Osteoblast (primary cell): Measurements from ENCODE around the gene KCNH4. TPM values are rescaled to one million over a fixed set of nuclear protein-coding genes. Genes with fewer than 3 reads are reported as not detected.
A peak's percentile ranks its signal among the peaks of the same experiment; 100 is the strongest.

Source experiments
- DNase-seq: peaks from one replicate; pipeline ENCODE4 v3.0.0; 2011; ENCODE audit warnings: low spot score, mixed read lengths; ENCODE audit not compliant: insufficient read length; ENCODE audit errors: missing footprints
- H2AFZ ChIP-seq: 2 replicates; pipeline ENCODE4 v1.6.0; 2011; ENCODE audit warnings: mild to moderate bottlenecking, low read length
- H3K27ac ChIP-seq: 2 replicates; pipeline ENCODE4 v1.5.1; 2011; ENCODE audit warnings: mild to moderate bottlenecking, low read depth, low read length, moderate library complexity
- H3K27me3 ChIP-seq: 2 replicates; pipeline ENCODE4 v1.6.0; 2012; ENCODE audit warnings: mild to moderate bottlenecking, control low read depth, inconsistent platforms, low read length, moderate library complexity; ENCODE audit not compliant: insufficient read depth
- H3K36me3 ChIP-seq: 2 replicates; pipeline ENCODE4 v1.5.1; 2011; ENCODE audit warnings: mild to moderate bottlenecking, low read length, control low read depth, moderate library complexity; ENCODE audit not compliant: insufficient read depth
- H3K4me1 ChIP-seq: 2 replicates; pipeline ENCODE4 v1.5.1; 2011; ENCODE audit warnings: mild to moderate bottlenecking, low read length, control low read depth, moderate library complexity; ENCODE audit not compliant: insufficient read depth
- H3K4me2 ChIP-seq: 2 replicates; pipeline ENCODE4 v1.6.0; 2011; ENCODE audit warnings: mild to moderate bottlenecking, low read length; ENCODE audit not compliant: insufficient read depth
- H3K4me3 ChIP-seq: fragments of 200-600 bp; sonication (generic); 3 replicates; pipeline ENCODE4 v1.5.1; 2012; ENCODE audit warnings: mild to moderate bottlenecking, low read length, inconsistent platforms; ENCODE audit not compliant: insufficient read depth
- H3K79me2 ChIP-seq: 2 replicates; pipeline ENCODE4 v1.6.0; 2012; ENCODE audit warnings: mild to moderate bottlenecking, low read length, control low read depth, inconsistent platforms; ENCODE audit not compliant: insufficient read depth
- H3K9me3 ChIP-seq: 2 replicates; pipeline ENCODE4 v1.5.1; 2011; ENCODE audit warnings: low read depth, low read length, control low read depth
- H4K20me1 ChIP-seq: 2 replicates; pipeline ENCODE4 v1.6.0; 2012; ENCODE audit warnings: mild to moderate bottlenecking, low read length, control low read depth; ENCODE audit not compliant: insufficient read depth
- total RNA-seq: library from RNA; depleted of rRNA; stranded (reverse); fragments of >200 nt; gene quantifications from 2 replicates; pipeline ENCODE4 v1.2.3, GENCODE V29; 2012
- TF ChIP-seq, protein P1 (sequence below): IDR thresholded peaks from 2 replicates; pipeline ENCODE4 v1.5.1; 2011; ENCODE audit warnings: mild to moderate bottlenecking, low read depth, low read length, moderate library complexity; ENCODE audit errors: extremely low read depth

Gene KCNH4
- total RNA-seq, 1 donor = not detected

DNA sequence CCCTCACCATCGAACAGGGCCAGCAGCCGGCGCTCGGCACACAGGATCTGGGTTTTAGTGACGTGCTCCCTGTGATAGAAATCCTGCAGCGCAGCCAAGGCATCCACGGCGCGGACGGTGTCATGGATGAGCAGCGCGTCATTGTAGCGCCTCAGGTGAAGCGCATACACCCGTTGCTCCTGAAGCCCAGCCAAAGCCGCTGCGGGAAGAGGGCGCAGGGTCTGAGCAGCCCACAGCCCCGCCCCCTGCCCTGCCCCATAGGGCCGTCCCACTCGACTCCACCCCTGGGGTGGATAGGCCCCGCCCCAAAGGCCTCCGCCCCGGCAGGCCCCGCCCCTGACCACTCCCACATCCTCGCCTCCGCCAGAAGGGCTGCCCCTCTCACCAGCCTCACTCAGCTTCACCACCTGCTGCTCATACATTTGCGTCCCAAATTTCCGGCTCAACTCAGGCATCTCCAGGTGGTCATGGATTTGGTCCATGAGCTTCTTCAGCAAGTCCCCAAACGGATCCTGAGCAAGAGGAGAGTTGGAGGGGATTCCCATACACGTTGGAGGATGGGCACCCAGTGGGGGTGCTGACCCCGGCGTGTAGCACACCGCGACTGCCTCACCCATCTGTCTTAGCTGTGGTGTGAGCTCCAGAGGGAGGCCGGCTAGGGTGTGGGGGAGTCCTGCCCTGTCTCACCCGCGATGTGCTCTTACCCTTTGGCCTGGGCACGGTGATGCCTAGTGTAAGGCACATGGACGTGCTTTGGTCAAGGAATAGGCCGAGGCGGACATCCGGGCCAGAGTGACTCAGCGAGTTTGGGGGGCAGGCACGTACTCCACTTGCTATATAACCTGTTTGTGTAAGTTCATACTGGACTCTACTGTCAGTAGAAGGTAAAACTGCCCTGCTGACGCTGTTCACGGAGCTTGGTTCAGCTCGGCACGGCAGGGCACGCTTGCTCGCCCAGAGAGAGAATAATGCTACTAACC lies 73.1 kb downstream of the KCNH4 start:
- H3K9me3 ChIP-seq = no peaks in the 10 kb centered on the region
- TF ChIP-seq, protein P1, sequence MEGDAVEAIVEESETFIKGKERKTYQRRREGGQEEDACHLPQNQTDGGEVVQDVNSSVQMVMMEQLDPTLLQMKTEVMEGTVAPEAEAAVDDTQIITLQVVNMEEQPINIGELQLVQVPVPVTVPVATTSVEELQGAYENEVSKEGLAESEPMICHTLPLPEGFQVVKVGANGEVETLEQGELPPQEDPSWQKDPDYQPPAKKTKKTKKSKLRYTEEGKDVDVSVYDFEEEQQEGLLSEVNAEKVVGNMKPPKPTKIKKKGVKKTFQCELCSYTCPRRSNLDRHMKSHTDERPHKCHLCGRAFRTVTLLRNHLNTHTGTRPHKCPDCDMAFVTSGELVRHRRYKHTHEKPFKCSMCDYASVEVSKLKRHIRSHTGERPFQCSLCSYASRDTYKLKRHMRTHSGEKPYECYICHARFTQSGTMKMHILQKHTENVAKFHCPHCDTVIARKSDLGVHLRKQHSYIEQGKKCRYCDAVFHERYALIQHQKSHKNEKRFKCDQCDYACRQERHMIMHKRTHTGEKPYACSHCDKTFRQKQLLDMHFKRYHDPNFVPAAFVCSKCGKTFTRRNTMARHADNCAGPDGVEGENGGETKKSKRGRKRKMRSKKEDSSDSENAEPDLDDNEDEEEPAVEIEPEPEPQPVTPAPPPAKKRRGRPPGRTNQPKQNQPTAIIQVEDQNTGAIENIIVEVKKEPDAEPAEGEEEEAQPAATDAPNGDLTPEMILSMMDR = no peak

DNA sequence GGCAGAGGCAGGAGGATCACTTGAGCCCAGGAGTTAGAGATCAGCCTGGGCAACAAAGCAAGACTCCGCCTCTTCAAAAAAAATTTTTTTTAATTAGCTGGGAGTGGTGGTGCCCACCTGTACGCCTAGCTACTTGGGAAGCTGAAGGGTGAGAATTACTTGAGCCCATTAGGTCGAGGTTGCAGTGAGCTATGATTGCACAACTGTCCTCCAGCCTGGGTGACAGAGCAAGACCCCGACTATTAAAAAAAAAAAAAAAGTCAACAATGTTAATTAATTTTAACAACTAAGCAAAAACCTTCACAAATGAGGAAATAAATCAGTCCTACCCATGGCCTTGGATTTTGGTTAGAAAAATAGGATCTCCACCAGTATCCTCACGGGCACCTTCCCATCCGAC lies 73.8 kb downstream of the KCNH4 start:
- Histone ChIP-seq H3K27me3 (no peaks in the 10 kb centered on the region), H3K79me2 (no peaks in the 10 kb centered on the region), H3K4me2 (no peak overlapping the region)

More for the DNA sequence above, 73.1 kb downstream of the KCNH4 start:
- Histone ChIP-seq H3K4me2 (no peak overlapping the region), H4K20me1 (no peaks in the 10 kb centered on the region), H3K27ac (no peak overlapping the region), H3K27me3 (no peaks in the 10 kb centered on the region), H2AFZ (no peak overlapping the region), H3K79me2 (no peaks in the 10 kb centered on the region), H3K36me3 (no peaks in the 10 kb centered on the region), H3K4me3 (no peak overlapping the region), H3K4me1 (peaks cover 10% of the 10 kb centered on the region)
- DNase-seq = peak; percentile 97

More for the DNA sequence above, 73.8 kb downstream of the KCNH4 start:
- H3K36me3 ChIP-seq = no peaks in the 10 kb centered on the region
- H2AFZ ChIP-seq = no peak overlapping the region
- H4K20me1 ChIP-seq = no peaks in the 10 kb centered on the region
- H3K9me3 ChIP-seq = no peaks in the 10 kb centered on the region
- no peak overlapping the region for H3K27ac ChIP-seq
- TF ChIP-seq, protein P1 = no peak
- H3K4me1 ChIP-seq = peaks cover 7% of the 10 kb centered on the region
- H3K4me3 ChIP-seq = no peak overlapping the region
- DNase-seq = no peak

Other genes with a start within 250 kb of the KCNH4 start
- gene CNP, start 214.3 kb downstream of the KCNH4 start, total RNA-seq = 87.6 and 96.4 TPM in 2 replicates
- gene DNAJC7, start 163.7 kb downstream of the KCNH4 start, total RNA-seq = 75.3 and 76.3 TPM in 2 replicates
- gene NKIRAS2, start 161.1 kb downstream of the KCNH4 start, total RNA-seq = 38.0 and 39.1 TPM in 2 replicates
- under 0.01 and 0.29 TPM in 2 replicates for gene C17orf113, start 130.5 kb downstream of the KCNH4 start, total RNA-seq
- gene ZNF385C, start 82.7 kb downstream of the KCNH4 start, total RNA-seq = not detected in 2 replicates
- 18.5 and 23.0 TPM in 2 replicates for gene DHX58, start 68.4 kb downstream of the KCNH4 start, total RNA-seq
- 8.3 and 9.0 TPM in 2 replicates for gene KAT2A, start 59.8 kb downstream of the KCNH4 start, total RNA-seq
- gene HSPB9, start 58.3 kb downstream of the KCNH4 start, total RNA-seq = not detected in 2 replicates
- 80.0 and 90.5 TPM in 2 replicates for gene RAB5C, start 26.2 kb downstream of the KCNH4 start, total RNA-seq
- gene HCRT, start 4.3 kb upstream of the KCNH4 start, total RNA-seq = not detected in 2 replicates
- 26.8 and 31.8 TPM in 2 replicates for gene GHDC, start 13.4 kb upstream of the KCNH4 start, total RNA-seq
- 22.8 and 23.6 TPM in 2 replicates for gene STAT5B, start 95.2 kb upstream of the KCNH4 start, total RNA-seq
- 35.5 and 38.6 TPM in 2 replicates for gene STAT5A, start 107.4 kb upstream of the KCNH4 start, total RNA-seq
- 197 and 206 TPM in 2 replicates for gene STAT3, start 207.3 kb upstream of the KCNH4 start, total RNA-seq
- gene CAVIN1, start 242.1 kb upstream of the KCNH4 start, total RNA-seq = 861 and 988 TPM in 2 replicates